Measurements from ENCODE around the gene ARHGEF28. TPM values are rescaled to one million over a fixed set of nuclear protein-coding genes. Genes with fewer than 3 reads are reported as not detected.

The ARHGEF28 gene
- total and polyA plus RNA-seq, 10 of the 15 experiments (the other 5 are each of a cell fraction or from before 2014, with no cell fraction given): 0.10 to 0.72 (median 0.22) TPM; not detected in 2

DNA sequence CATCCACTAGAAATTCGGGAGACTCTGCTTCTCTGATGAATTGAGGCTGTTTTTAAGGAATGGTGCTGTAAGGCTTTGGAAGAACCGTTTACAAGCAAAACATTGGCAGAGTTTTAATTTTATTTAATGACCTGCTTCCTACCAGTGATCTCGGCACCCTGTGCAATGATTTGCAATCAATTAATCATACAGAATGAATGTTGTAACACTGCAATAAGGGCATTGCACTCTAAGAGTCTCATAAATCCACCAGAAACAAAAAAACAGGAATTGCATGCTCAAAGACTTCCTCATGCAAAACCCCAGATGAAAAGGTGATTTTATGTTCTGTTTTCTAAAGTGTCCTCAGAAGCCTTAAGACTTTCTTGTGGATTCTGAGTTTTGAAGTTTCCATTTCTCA is 295.7 kb downstream of the ARHGEF28 start (continued):
- TF ChIP-seq CEBPZ (IDR thresholded peaks at IDR 0.05; ENCODE audit: low read depth, low read length) (no peak), FOS (IDR thresholded peaks at IDR 0.05; ENCODE audit: borderline replicate concordance, extremely low read depth, insufficient read length) (no peak), NFXL1 (IDR thresholded peaks at IDR 0.05; ENCODE audit: borderline replicate concordance) (no peak), CBX5 (IDR thresholded peaks at IDR 0.05; ENCODE audit: low read depth) (no peak)

- WGBS (ENCODE audit: insufficient coverage, insufficient replicate concordance, low lambda C conversion rate, missing lambda C conversion rate): 66% methylated on average over 3 of the region's 3 CpGs
- RAD21 ChIA-PET (ENCODE audit: unreplicated experiment): no interaction called here
- no peak overlapping the region for H2AFZ ChIP-seq (ENCODE audit: control insufficient read depth, low read depth, low read length)
- no peaks in the 10 kb centered on the region for H3K36me3 ChIP-seq (ENCODE audit: control insufficient read depth in 2 of 2, insufficient read depth in 2 of 2, low read length in 1 of 2)
- H3K9ac ChIP-seq (ENCODE audit: control insufficient read depth, insufficient read depth, low read length): no peak overlapping the region
- no peak overlapping the region for H3K4me2 ChIP-seq (ENCODE audit: control insufficient read depth, insufficient read depth)
- POLR2A ChIA-PET: no interaction called here
- no peaks in the 10 kb centered on the region for H3K9me3 ChIP-seq (replicated peaks; ENCODE audit: control insufficient read depth, insufficient read depth, low read length)
- no TSS peak for BruUV-seq (replicated peaks)
- no peak overlapping the region for H3K4me3 ChIP-seq
- no peaks in the 10 kb centered on the region for H3K79me2 ChIP-seq (ENCODE audit: control insufficient read depth, insufficient read depth, low read length)
- intact Hi-C loops (cut with micrococcal nuclease; ENCODE audit: unreplicated experiment) (no loop called here), in situ Hi-C loops (cut with MboI) (no loop called here)
- H3K4me1 ChIP-seq (ENCODE audit: control insufficient read depth, insufficient read depth, low read length): no peaks in the 10 kb centered on the region
- H3K27ac ChIP-seq (ENCODE audit: control insufficient read depth, insufficient read depth): no peak overlapping the region
- no peaks in the 10 kb centered on the region for H4K20me1 ChIP-seq (ENCODE audit: control insufficient read depth, insufficient read depth)
- CTCF ChIA-PET: interaction anchor here (0.6 to 1.4 kb wide), 2 partner anchors 20 to 128 kb away, joined by 3 read pairs; no protein-coding TSS in a partner anchor
- no peaks in the 10 kb centered on the region; a peak in 2 of 4 replicates for H3K27me3 ChIP-seq (replicated peaks in 1 of 2; ENCODE audit: control insufficient read depth in 2 of 2, insufficient read depth in 2 of 2, low read length in 1 of 2)
- DNase-seq (ENCODE audit: low read depth, low spot score) (no peak), ATAC-seq (no peak), FAIRE-seq (no peak)
- SMC1A ChIA-PET (ENCODE audit: uncharacterized antibody, unreplicated experiment): interaction anchor here (0.8 kb wide), 1 partner anchor 14 kb away, joined by 3 read pairs; no protein-coding TSS in a partner anchor
- TF ChIP-seq, protein P1, sequence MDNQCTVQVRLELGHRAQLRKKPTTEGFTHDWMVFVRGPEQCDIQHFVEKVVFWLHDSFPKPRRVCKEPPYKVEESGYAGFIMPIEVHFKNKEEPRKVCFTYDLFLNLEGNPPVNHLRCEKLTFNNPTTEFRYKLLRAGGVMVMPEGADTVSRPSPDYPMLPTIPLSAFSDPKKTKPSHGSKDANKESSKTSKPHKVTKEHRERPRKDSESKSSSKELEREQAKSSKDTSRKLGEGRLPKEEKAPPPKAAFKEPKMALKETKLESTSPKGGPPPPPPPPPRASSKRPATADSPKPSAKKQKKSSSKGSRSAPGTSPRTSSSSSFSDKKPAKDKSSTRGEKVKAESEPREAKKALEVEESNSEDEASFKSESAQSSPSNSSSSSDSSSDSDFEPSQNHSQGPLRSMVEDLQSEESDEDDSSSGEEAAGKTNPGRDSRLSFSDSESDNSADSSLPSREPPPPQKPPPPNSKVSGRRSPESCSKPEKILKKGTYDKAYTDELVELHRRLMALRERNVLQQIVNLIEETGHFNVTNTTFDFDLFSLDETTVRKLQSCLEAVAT (IDR thresholded peaks at IDR 0.05): no peak
- TF ChIP-seq, protein P2, sequence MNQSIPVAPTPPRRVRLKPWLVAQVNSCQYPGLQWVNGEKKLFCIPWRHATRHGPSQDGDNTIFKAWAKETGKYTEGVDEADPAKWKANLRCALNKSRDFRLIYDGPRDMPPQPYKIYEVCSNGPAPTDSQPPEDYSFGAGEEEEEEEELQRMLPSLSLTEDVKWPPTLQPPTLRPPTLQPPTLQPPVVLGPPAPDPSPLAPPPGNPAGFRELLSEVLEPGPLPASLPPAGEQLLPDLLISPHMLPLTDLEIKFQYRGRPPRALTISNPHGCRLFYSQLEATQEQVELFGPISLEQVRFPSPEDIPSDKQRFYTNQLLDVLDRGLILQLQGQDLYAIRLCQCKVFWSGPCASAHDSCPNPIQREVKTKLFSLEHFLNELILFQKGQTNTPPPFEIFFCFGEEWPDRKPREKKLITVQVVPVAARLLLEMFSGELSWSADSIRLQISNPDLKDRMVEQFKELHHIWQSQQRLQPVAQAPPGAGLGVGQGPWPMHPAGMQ (IDR thresholded peaks at IDR 0.05; ENCODE audit: borderline replicate concordance): no peak
- TF ChIP-seq, protein P3, sequence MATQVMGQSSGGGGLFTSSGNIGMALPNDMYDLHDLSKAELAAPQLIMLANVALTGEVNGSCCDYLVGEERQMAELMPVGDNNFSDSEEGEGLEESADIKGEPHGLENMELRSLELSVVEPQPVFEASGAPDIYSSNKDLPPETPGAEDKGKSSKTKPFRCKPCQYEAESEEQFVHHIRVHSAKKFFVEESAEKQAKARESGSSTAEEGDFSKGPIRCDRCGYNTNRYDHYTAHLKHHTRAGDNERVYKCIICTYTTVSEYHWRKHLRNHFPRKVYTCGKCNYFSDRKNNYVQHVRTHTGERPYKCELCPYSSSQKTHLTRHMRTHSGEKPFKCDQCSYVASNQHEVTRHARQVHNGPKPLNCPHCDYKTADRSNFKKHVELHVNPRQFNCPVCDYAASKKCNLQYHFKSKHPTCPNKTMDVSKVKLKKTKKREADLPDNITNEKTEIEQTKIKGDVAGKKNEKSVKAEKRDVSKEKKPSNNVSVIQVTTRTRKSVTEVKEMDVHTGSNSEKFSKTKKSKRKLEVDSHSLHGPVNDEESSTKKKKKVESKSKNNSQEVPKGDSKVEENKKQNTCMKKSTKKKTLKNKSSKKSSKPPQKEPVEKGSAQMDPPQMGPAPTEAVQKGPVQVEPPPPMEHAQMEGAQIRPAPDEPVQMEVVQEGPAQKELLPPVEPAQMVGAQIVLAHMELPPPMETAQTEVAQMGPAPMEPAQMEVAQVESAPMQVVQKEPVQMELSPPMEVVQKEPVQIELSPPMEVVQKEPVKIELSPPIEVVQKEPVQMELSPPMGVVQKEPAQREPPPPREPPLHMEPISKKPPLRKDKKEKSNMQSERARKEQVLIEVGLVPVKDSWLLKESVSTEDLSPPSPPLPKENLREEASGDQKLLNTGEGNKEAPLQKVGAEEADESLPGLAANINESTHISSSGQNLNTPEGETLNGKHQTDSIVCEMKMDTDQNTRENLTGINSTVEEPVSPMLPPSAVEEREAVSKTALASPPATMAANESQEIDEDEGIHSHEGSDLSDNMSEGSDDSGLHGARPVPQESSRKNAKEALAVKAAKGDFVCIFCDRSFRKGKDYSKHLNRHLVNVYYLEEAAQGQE (IDR thresholded peaks at IDR 0.05; ENCODE audit: low read depth, low read length): no peak
- TF ChIP-seq EP300 (IDR thresholded peaks at IDR 0.05; ENCODE audit: borderline replicate concordance in 1 of 2, control insufficient read depth in 1 of 2, low read depth in 2 of 2, low read length in 2 of 2) (no peak), NR2F1 (conservative IDR thresholded peaks at IDR 0.05) (no peak), ZNF24 (IDR thresholded peaks at IDR 0.05) (no peak)
- TF ChIP-seq, protein P4, sequence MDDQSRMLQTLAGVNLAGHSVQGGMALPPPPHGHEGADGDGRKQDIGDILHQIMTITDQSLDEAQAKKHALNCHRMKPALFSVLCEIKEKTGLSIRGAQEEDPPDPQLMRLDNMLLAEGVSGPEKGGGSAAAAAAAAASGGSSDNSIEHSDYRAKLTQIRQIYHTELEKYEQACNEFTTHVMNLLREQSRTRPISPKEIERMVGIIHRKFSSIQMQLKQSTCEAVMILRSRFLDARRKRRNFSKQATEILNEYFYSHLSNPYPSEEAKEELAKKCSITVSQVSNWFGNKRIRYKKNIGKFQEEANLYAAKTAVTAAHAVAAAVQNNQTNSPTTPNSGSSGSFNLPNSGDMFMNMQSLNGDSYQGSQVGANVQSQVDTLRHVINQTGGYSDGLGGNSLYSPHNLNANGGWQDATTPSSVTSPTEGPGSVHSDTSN (IDR thresholded peaks at IDR 0.05; ENCODE audit: insufficient replicate concordance, low read depth, low read length): no peak
Observed at GRCh38 chr5:73922224-73922623, 296.2 kb downstream of the ARHGEF28 start.

Data from GM12878 (cell line).